HG02970 (cell line): Measurements from ENCODE around the gene SKP2.
A peak's percentile ranks its signal among the peaks of the same experiment; 100 is the strongest.
"Not testable (repeated sequence)": the region's sequence is repeated elsewhere in the genome, so short reads cannot be mapped to it uniquely, and the experiment has no call there.

ENCODE experiments used
- ATAC-seq: cut with Tn5 transposase; IDR thresholded peaks from one replicate; pipeline ENCODE4 v1.9.1; 2021; ENCODE audit warnings: mild to moderate bottlenecking, moderate library complexity, moderate number of reproducible peaks; ENCODE audit not compliant: unreplicated experiment, low FRiP score

SKP2 gene

GRCh38 chr5:36151434-36152323 is at the start of gene SKP2, which contains the start of gene LMBRD2:
TSS of gene SKP2 (plus strand) at chr5:36152111. CDS start at chr5:36152263, 152 bp downstream.
TSS of gene LMBRD2 (minus strand) at chr5:36151887. CDS start at chr5:36143349, 8,538 bp downstream.
- ATAC-seq: peak; percentile 99

- ATAC-seq: no peak
Observed at GRCh38 chr5:36105819-36106218, 46.1 kb upstream of the SKP2 start.

- no peak for ATAC-seq
Observed at GRCh38 chr5:36108758-36109460, 43.0 kb upstream of the SKP2 start.

- ATAC-seq: no peak
Observed at GRCh38 chr5:36111238-36111637, 40.7 kb upstream of the SKP2 start.

GRCh38 chr5:36125868-36126267 is 26.0 kb upstream of the SKP2 start:
- ATAC-seq: no peak

- no peak for ATAC-seq
Observed at GRCh38 chr5:36128795-36129194, 23.1 kb upstream of the SKP2 start.

- not testable (repeated sequence) for ATAC-seq
Observed at GRCh38 chr5:36129666-36130065, 22.2 kb upstream of the SKP2 start.

GRCh38 chr5:36133009-36133408 is 18.9 kb upstream of the SKP2 start:
- not testable (repeated sequence) for ATAC-seq

- no peak for ATAC-seq
Observed at GRCh38 chr5:36135988-36136387, 15.9 kb upstream of the SKP2 start.

GRCh38 chr5:36136581-36136980 is 15.3 kb upstream of the SKP2 start:
- ATAC-seq: no peak

GRCh38 chr5:36138900-36139683 is 12.8 kb upstream of the SKP2 start:
- ATAC-seq: no peak

- no peak for ATAC-seq
Observed at GRCh38 chr5:36145311-36145710, 6.6 kb upstream of the SKP2 start.

- ATAC-seq: no peak
Observed at GRCh38 chr5:36146390-36146789, 5.5 kb upstream of the SKP2 start.

GRCh38 chr5:36147681-36148080 is 4.2 kb upstream of the SKP2 start:
- ATAC-seq: no peak

GRCh38 chr5:36150676-36151433 is 1.1 kb upstream of the SKP2 start:
- no peak for ATAC-seq

GRCh38 chr5:36152324-36153297 is 700 bp downstream of the SKP2 start:
- ATAC-seq: no peak

GRCh38 chr5:36153298-36153677 is 1.4 kb downstream of the SKP2 start:
- ATAC-seq: no peak

- ATAC-seq: no peak
Observed at GRCh38 chr5:36153726-36154125, 1.8 kb downstream of the SKP2 start.

GRCh38 chr5:36155291-36155690 is 3.4 kb downstream of the SKP2 start:
- no peak for ATAC-seq
